RWPE1 (cell line): Measurements from ENCODE around the gene RAMP2.

Experiments used
- CTCF ChIA-PET: fragments of 350-600 bp; sonication (Branson Sonifier 250); formaldehyde crosslinking; extraction: SDS; loops from one replicate; lab custom pipeline; 2021; lab: Yijun Ruan, JAX
- POLR2A ChIA-PET: fragments of 400-600 bp; formaldehyde crosslinking; extraction: SDS; loops from one replicate; lab custom pipeline; 2020; ENCODE audit warnings: antibody characterized with exemption; ENCODE audit not compliant: low non-redundant PET; lab: Yijun Ruan, JAX
- DNase-seq: peaks from one replicate; pipeline ENCODE4 v3.0.0; 2012; ENCODE audit warnings: low spot score
- H3K27ac ChIP-seq: fragments of 450-650 bp; 2 replicates; pipeline ENCODE4 v1.5.1; 2017
- CTCF ChIP-seq: fragments of 450-650 bp; conservative IDR thresholded peaks from 2 replicates; pipeline ENCODE4 v1.5.1; 2017; ENCODE audit warnings: low read depth, mild to moderate bottlenecking

Gene RAMP2

DNA sequence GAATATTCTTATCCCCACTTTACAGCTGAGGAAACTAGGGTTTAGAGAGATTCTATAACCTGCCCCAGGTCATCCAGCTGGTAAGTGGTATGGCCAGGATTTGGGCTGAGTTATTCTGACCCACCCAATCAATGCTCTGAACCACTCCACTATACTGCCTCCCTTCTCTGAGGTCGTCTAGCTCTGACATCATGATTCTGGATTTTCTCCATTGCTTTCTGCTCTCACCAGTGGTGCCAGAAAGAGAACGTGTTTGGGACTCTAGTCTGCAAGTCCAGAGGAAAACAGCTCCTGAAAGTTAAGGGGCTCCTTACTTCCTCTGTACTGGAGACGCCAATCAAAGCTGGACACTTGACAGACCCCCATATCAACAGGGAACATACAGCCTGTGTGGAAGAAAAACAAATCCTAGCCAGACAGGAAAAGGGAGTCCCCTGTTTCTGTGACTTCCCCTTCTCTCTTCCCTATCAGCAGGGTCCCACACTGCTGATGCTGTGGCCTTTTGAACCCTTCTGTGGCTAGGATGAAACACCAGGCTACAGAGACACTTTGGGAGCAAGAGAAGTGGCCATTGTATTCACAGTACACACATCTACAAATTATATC, 10.2 kb upstream of the RAMP2 start:
- POLR2A ChIA-PET = no interaction called here
- DNase-seq = no peak
- no peak overlapping the region for H3K27ac ChIP-seq
- CTCF ChIA-PET = interaction anchor here (0.5 kb wide), 1 partner anchor 12 kb away, joined by 3 read pairs; no protein-coding TSS in a partner anchor
- no peak for TF ChIP-seq CTCF

GRCh38 chr17:42751628-42752027, 9.4 kb upstream of the RAMP2 start:
- TF ChIP-seq CTCF = no peak
- DNase-seq = no peak
- CTCF ChIA-PET = no interaction called here
- POLR2A ChIA-PET = no interaction called here
- H3K27ac ChIP-seq = no peak overlapping the region

GRCh38 chr17:42754782-42755181, 6.2 kb upstream of the RAMP2 start:
- peak; percentile 12 for DNase-seq
- POLR2A ChIA-PET = interaction anchor here (0.7 kb wide), 1 partner anchor 9 kb away, joined by 4 read pairs; no protein-coding TSS in a partner anchor
- CTCF ChIA-PET = no interaction called here

GRCh38 chr17:42759982-42760651, 910 bp upstream of the RAMP2 start:
- TF ChIP-seq CTCF = no peak
- no peak overlapping the region for H3K27ac ChIP-seq
- DNase-seq = no peak
- ChIA-PET CTCF (interaction anchor here (0.8 kb wide), 1 partner anchor 25 kb away, joined by 3 read pairs; no protein-coding TSS in a partner anchor), POLR2A (interaction anchor here (0.5 kb wide), 2 partner anchors 32 to 182 kb away, joined by 3 to 4 read pairs; no protein-coding TSS in a partner anchor)

More at GRCh38 chr17:42754782-42755181, 6.2 kb upstream of the RAMP2 start:
- no peak for TF ChIP-seq CTCF
- peak overlapping the region; percentile 66 for H3K27ac ChIP-seq

- DNase-seq = no peak
- no peak for TF ChIP-seq CTCF
- CTCF ChIA-PET = interaction anchor here (0.6 to 1.6 kb wide), 3 partner anchors 15 to 183 kb away, joined by 3 to 5 read pairs (median 4); no protein-coding TSS in a partner anchor
- H3K27ac ChIP-seq = no peak overlapping the region
- POLR2A ChIA-PET = no interaction called here
Observed at GRCh38 chr17:42761638-42762037, 611 bp downstream of the RAMP2 start.

- CTCF ChIA-PET = no interaction called here
- H3K27ac ChIP-seq = peak overlapping the region; percentile 20
- POLR2A ChIA-PET = interaction anchor here (0.7 kb wide), 1 partner anchor 11 kb away, joined by 8 read pairs; no protein-coding TSS in a partner anchor
- no peak for DNase-seq
- TF ChIP-seq CTCF = no peak
Observed at GRCh38 chr17:42766124-42766523, 5.1 kb downstream of the RAMP2 start.
